Stimulated activated CD4-positive, alpha-beta T cell treated with anti-CD3 and anti-CD28 coated beads, Interleukin-1b, Interleukin-23, amount 100 ng/mL, for 4 hours (primary cell): ENCODE measurements around the gene UQCRFS1.

Experiments used
- DNase-seq, 2 donors: peaks; one replicate each; pipeline ENCODE4 v3.0.0-alpha.2; 2020; ENCODE audit warnings: low read depth in 2 of 2

UQCRFS1 gene

GRCh38 chr19:29155683-29156082, 57.3 kb downstream of the UQCRFS1 start:
- no peak for DNase-seq
